Keratinocyte (primary cell): ENCODE data around the gene DPP10. TPM values are rescaled to one million over a fixed set of nuclear protein-coding genes. Genes with fewer than 3 reads are reported as not detected.

ENCODE experiments used
- DNase-seq: peaks from one replicate; pipeline ENCODE4 v3.0.0-alpha.2; 2011; ENCODE audit warnings: low read depth, missing footprints, low spot score
- FAIRE-seq: peaks from 2 replicates; lab custom pipeline; 2011; peaks lifted over from hg19 to GRCh38; lab: Jason Lieb, UNC
- H2AFZ ChIP-seq: 2 replicates; pipeline ENCODE4 v1.6.0; 2012; ENCODE audit warnings: low read length, control low read depth, inconsistent platforms; ENCODE audit not compliant: control insufficient read depth
- H3K27ac ChIP-seq: 2 replicates; pipeline ENCODE4 v1.5.1; 2011; ENCODE audit warnings: low read length; ENCODE audit not compliant: control insufficient read depth, insufficient read depth
- H3K27me3 ChIP-seq: 3 replicates; pipeline ENCODE4 v1.6.0; 2011; ENCODE audit warnings: low read length; ENCODE audit not compliant: control insufficient read depth, insufficient read depth; ENCODE audit errors: extremely low read depth
- H3K36me3 ChIP-seq, 2 experiments: 2 replicates in 1 of 2; 3 replicates in 1 of 2; pipeline ENCODE4 v1.5.1; 2011; ENCODE audit warnings: low read length in 2 of 2, mild to moderate bottlenecking in 1 of 2; ENCODE audit not compliant: control insufficient read depth in 2 of 2, insufficient read depth in 2 of 2; ENCODE audit errors: extremely low read depth in 1 of 2
- H3K4me1 ChIP-seq: 3 replicates; pipeline ENCODE4 v1.5.1; 2011; ENCODE audit warnings: low read length; ENCODE audit not compliant: control insufficient read depth, insufficient read depth; ENCODE audit errors: extremely low read depth
- H3K4me2 ChIP-seq: 3 replicates; pipeline ENCODE4 v1.6.0; 2011; ENCODE audit warnings: low read depth, low read length; ENCODE audit not compliant: control insufficient read depth, insufficient read depth; ENCODE audit errors: extremely low read depth
- H3K4me3 ChIP-seq, 3 experiments: fragments of 200-600 bp in 1 of 3; sonication (generic) in 1 of 3; 2 replicates in 2 of 3; 3 replicates in 1 of 3; pipeline ENCODE4 v1.5.1; 2011 to 2016; ENCODE audit warnings: low read length in 3 of 3, mild to moderate bottlenecking in 3 of 3, control low read depth in 2 of 3, inconsistent platforms in 1 of 3, low read depth in 1 of 3, mixed read lengths in 1 of 3, mixed run types in 1 of 3, moderate library complexity in 1 of 3; ENCODE audit not compliant: control insufficient read depth in 2 of 3, insufficient read depth in 2 of 3; ENCODE audit errors: extremely low read depth in 1 of 3
- H3K79me2 ChIP-seq: 2 replicates; pipeline ENCODE4 v1.6.0; 2012; ENCODE audit warnings: low read length; ENCODE audit not compliant: control insufficient read depth, insufficient read depth
- H3K9ac ChIP-seq: 3 replicates; pipeline ENCODE4 v1.6.0; 2011; ENCODE audit warnings: low read length; ENCODE audit not compliant: control insufficient read depth, insufficient read depth; ENCODE audit errors: extremely low read depth
- H3K9me1 ChIP-seq: 3 replicates; pipeline ENCODE4 v1.6.0; 2011; ENCODE audit warnings: low read length; ENCODE audit not compliant: control insufficient read depth, insufficient read depth; ENCODE audit errors: extremely low read depth
- H3K9me3 ChIP-seq: 2 replicates; pipeline ENCODE4 v1.5.1; 2012; ENCODE audit warnings: low read depth, low read length; ENCODE audit not compliant: control insufficient read depth
- H4K20me1 ChIP-seq: 3 replicates; pipeline ENCODE4 v1.6.0; 2011; ENCODE audit warnings: low read length; ENCODE audit not compliant: control insufficient read depth, insufficient read depth; ENCODE audit errors: extremely low read depth
- CTCF ChIP-seq, 3 experiments: IDR thresholded peaks in 1 of 3; conservative IDR thresholded peaks in 1 of 3; optimal IDR thresholded peaks in 1 of 3; 2 replicates in 2 of 3; 3 replicates in 1 of 3; pipeline versions ENCODE3 to v1.5.1; 2011; ENCODE audit warnings: low read length in 3 of 3, mild to moderate bottlenecking in 3 of 3, moderate library complexity in 2 of 3, control low read depth in 1 of 3, inconsistent platforms in 1 of 3; ENCODE audit not compliant: insufficient read depth in 2 of 3; ENCODE audit errors: extremely low read depth in 1 of 3
- EZH2 ChIP-seq: IDR thresholded peaks from one replicate; pipeline ENCODE4 v1.6.1; 2012; ENCODE audit warnings: inconsistent platforms, mild to moderate bottlenecking, low read length, moderate library complexity
- dilution Hi-C: fragments of 300-500 bp; cut with MboI; formaldehyde crosslinking; loops from one replicate; pipeline ENCODE4 v1.7.0; 2020; ENCODE audit warnings: low sequenced_read_pairs; ENCODE audit not compliant: extremely low pct_ligation_motif_present
- polyA plus RNA-seq, 5 experiments: library from polyadenylated mRNA; depleted of rRNA in 3 of 5; stranded (reverse) in 3 of 5; stranded (forward) in 1 of 5; unstranded in 1 of 5; fragments of >200 nt; gene quantifications; 1 replicate in 1 of 5; 2 replicates in 3 of 5; 3 replicates in 1 of 5; pipeline versions ENCODE4 v1.2.1 to v1.2.3, GENCODE V29; 2011 to 2012; ENCODE audit warnings: missing spikeins in 2 of 5, low read depth in 1 of 5, low replicate concordance in 1 of 5

Gene DPP10
- polyA plus RNA-seq, 1 donor (not counting 4 experiments of a cell fraction or from before 2014, with no cell fraction given) = not detected

DNA sequence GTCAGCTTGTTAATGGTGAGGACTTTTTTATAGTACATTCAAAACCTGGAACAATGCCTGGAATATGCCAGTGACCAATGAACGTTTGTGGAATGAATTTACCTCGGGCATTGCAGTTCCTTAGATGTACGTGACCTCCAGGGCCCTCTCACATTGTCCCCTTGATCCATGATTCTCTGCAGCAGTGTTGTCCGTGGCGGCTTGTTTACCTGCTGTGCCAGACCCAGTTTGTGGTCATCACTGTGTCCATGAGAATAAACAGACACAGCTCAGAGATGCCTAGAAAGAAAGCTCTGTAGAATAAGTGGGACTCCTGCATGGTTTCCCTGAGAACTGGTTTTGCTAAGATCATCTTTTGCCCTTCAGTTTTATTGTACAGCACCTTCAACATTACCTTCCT, 1132.2 kb downstream of the DPP10 start:
- Histone ChIP-seq H3K9me3 (no peaks in the 10 kb centered on the region), H3K36me3 (no peaks in the 10 kb centered on the region), H4K20me1 (no peaks in the 10 kb centered on the region), H2AFZ (no peak overlapping the region), H3K27ac (no peak overlapping the region), H3K4me3 (no peak overlapping the region), H3K9me1 (no peaks in the 10 kb centered on the region), H3K27me3 (no peaks in the 10 kb centered on the region), H3K4me2 (no peak overlapping the region), H3K79me2 (no peaks in the 10 kb centered on the region), H3K9ac (no peak overlapping the region), H3K4me1 (no peaks in the 10 kb centered on the region)
- TF ChIP-seq CTCF (optimal IDR thresholded peaks at IDR 0.05 in 1 of 3, IDR thresholded peaks at IDR 0.05 in 1 of 3, conservative IDR thresholded peaks at IDR 0.05 in 1 of 3; ENCODE audit: extremely low read depth in 1 of 3, insufficient read depth in 2 of 3, low read length in 3 of 3) = no peak
- TF ChIP-seq EZH2 = no peak
- FAIRE-seq (no peak), DNase-seq (no peak)
- dilution Hi-C loops = no loop called here

- FAIRE-seq = no peak
- H3K4me2 ChIP-seq = no peak overlapping the region
- H4K20me1 ChIP-seq = no peaks in the 10 kb centered on the region
- no peak overlapping the region for H2AFZ ChIP-seq
- no peaks in the 10 kb centered on the region for H3K9me3 ChIP-seq
- no peak for TF ChIP-seq EZH2
- TF ChIP-seq CTCF (optimal IDR thresholded peaks at IDR 0.05 in 1 of 3, IDR thresholded peaks at IDR 0.05 in 1 of 3, conservative IDR thresholded peaks at IDR 0.05 in 1 of 3; ENCODE audit: extremely low read depth in 1 of 3, insufficient read depth in 2 of 3, low read length in 3 of 3) = no peak
- no peaks in the 10 kb centered on the region for H3K79me2 ChIP-seq
- no peaks in the 10 kb centered on the region for H3K27me3 ChIP-seq
- no peak for DNase-seq
- no peak overlapping the region for H3K4me3 ChIP-seq
- no peaks in the 10 kb centered on the region for H3K9me1 ChIP-seq
- H3K36me3 ChIP-seq = no peaks in the 10 kb centered on the region
- dilution Hi-C loops = no loop called here
- no peaks in the 10 kb centered on the region for H3K4me1 ChIP-seq
- H3K9ac ChIP-seq = no peak overlapping the region
- H3K27ac ChIP-seq = no peak overlapping the region
Observed at GRCh38 chr2:115580784-115581183, 1138.3 kb downstream of the DPP10 start.
